Mesothelial cell of epicardium (in vitro differentiated cells): Measurements from ENCODE around the gene RSPH3. TPM values are rescaled to one million over a fixed set of nuclear protein-coding genes. Genes with fewer than 3 reads are reported as not detected.

ENCODE experiments used
- DNase-seq, 2 experiments: peaks; one replicate each; pipeline ENCODE4 v3.0.0; 2021; ENCODE audit warnings: low spot score in 2 of 2; ENCODE audit not compliant: unreplicated experiment in 2 of 2
- H3K27ac Mint-ChIP-seq: 2 replicates; pipeline ENCODE4 v1.8.0; 2021; ENCODE audit warnings: mixed read lengths
- H3K27me3 Mint-ChIP-seq: 2 replicates; pipeline ENCODE4 v1.8.0; 2021; ENCODE audit warnings: low read depth, mixed read lengths
- H3K36me3 Mint-ChIP-seq: 2 replicates; pipeline ENCODE4 v1.8.0; 2021; ENCODE audit warnings: mixed read lengths
- H3K4me1 Mint-ChIP-seq: 2 replicates; pipeline ENCODE4 v1.8.0; 2021; ENCODE audit warnings: mixed read lengths
- H3K4me3 Mint-ChIP-seq: 2 replicates; pipeline ENCODE4 v1.8.0; 2021; ENCODE audit warnings: mild to moderate bottlenecking, moderate library complexity, mixed read lengths
- H3K9me3 Mint-ChIP-seq: 2 replicates; pipeline ENCODE4 v1.8.0; 2021; ENCODE audit warnings: mixed read lengths
- CTCF ChIP-seq: fragments of 200-600 bp; sonication (generic); IDR thresholded peaks from one replicate; pipeline ENCODE4 v1.5.0; 2021; ENCODE audit warnings: antibody characterized with exemption; ENCODE audit not compliant: unreplicated experiment
- total RNA-seq: library from RNA; stranded (reverse); gene quantifications from 3 replicates; pipeline ENCODE4 v1.2.1, GENCODE V29; 2021

Gene RSPH3
- total RNA-seq, 1 donor from 2014 or later = 9.3 TPM

GRCh38 chr6:159007510-159007909 is 7.5 kb upstream of the RSPH3 start:
- Mint-ChIP-seq H3K4me1 (peaks cover 4% of the 10 kb centered on the region), H3K4me3 (no peak overlapping the region), H3K27ac (no peak overlapping the region), H3K9me3 (no peaks in the 10 kb centered on the region), H3K27me3 (no peaks in the 10 kb centered on the region), H3K36me3 (peaks cover 3% of the 10 kb centered on the region)
- DNase-seq = no peak
- TF ChIP-seq CTCF = no peak

- Mint-ChIP-seq H3K27ac (no peak overlapping the region), H3K4me1 (peaks cover 5% of the 10 kb centered on the region), H3K4me3 (no peak overlapping the region), H3K36me3 (peaks cover 3% of the 10 kb centered on the region), H3K9me3 (no peaks in the 10 kb centered on the region), H3K27me3 (no peaks in the 10 kb centered on the region)
- TF ChIP-seq CTCF = no peak
- no peak for DNase-seq
Observed at GRCh38 chr6:159005436-159005835, 5.4 kb upstream of the RSPH3 start.

GRCh38 chr6:159004592-159004991 is 4.6 kb upstream of the RSPH3 start:
- H3K27me3 Mint-ChIP-seq = no peaks in the 10 kb centered on the region
- H3K27ac Mint-ChIP-seq = no peak overlapping the region
- H3K36me3 Mint-ChIP-seq = peaks cover 3% of the 10 kb centered on the region
- H3K9me3 Mint-ChIP-seq = no peaks in the 10 kb centered on the region
- no peak for DNase-seq
- peaks cover 6% of the 10 kb centered on the region for H3K4me1 Mint-ChIP-seq
- H3K4me3 Mint-ChIP-seq = no peak overlapping the region
- TF ChIP-seq CTCF = no peak

GRCh38 chr6:159002432-159003155 is 2.6 kb upstream of the RSPH3 start:
- H3K27me3 Mint-ChIP-seq = no peaks in the 10 kb centered on the region
- H3K27ac Mint-ChIP-seq = no peak overlapping the region
- no peak for DNase-seq
- H3K9me3 Mint-ChIP-seq = no peaks in the 10 kb centered on the region
- H3K4me3 Mint-ChIP-seq = no peak overlapping the region
- H3K4me1 Mint-ChIP-seq = peaks cover 10% of the 10 kb centered on the region
- peaks cover 3% of the 10 kb centered on the region for H3K36me3 Mint-ChIP-seq
- no peak for TF ChIP-seq CTCF

GRCh38 chr6:158999154-158999665 is 792 bp downstream of the RSPH3 start:
- DNase-seq = no peak
- peaks cover 9% of the 10 kb centered on the region for H3K36me3 Mint-ChIP-seq
- peak overlapping the region; percentile 96 for H3K4me3 Mint-ChIP-seq
- TF ChIP-seq CTCF = no peak
- no peaks in the 10 kb centered on the region for H3K27me3 Mint-ChIP-seq
- H3K27ac Mint-ChIP-seq = peak overlapping the region; percentile 98
- H3K9me3 Mint-ChIP-seq = no peaks in the 10 kb centered on the region
- peaks cover 10% of the 10 kb centered on the region for H3K4me1 Mint-ChIP-seq
